K562 (cell line): Measurements from ENCODE around the gene GTF2H4. TPM values are rescaled to one million over a fixed set of nuclear protein-coding genes. Genes with fewer than 3 reads are reported as not detected.
"Not testable (repeated sequence)": the region's sequence is repeated elsewhere in the genome, so short reads cannot be mapped to it uniquely, and the experiment has no call there.

Source experiments
- ATAC-seq: fragments of 200-7000 bp; cut with Tn5 transposase; 3 replicates; pipeline ENCODE4 v1.9.1; 2020; ENCODE audit warnings: moderate library complexity
- BruUV-seq: library from RNA; stranded (reverse); fragments of 400-500 nt; replicated peaks from 2 replicates; lab custom pipeline; 2021; lab: Mats Ljungman, UMichigan
- CTCF ChIA-PET: fragments of 300-600 bp; formaldehyde crosslinking; extraction: SDS; loops from one replicate; lab custom pipeline; 2021; ENCODE audit warnings: low intra/inter-chr PET ratio; lab: Yijun Ruan, JAX
- POLR2A ChIA-PET: fragments of 300-600, 350-650 bp; sonication (Branson Sonifier 250); formaldehyde crosslinking; extraction: SDS; loops from one replicate; lab custom pipeline; 2021; ENCODE audit warnings: antibody characterized with exemption, inconsistent platforms; lab: Yijun Ruan, JAX
- DNase-seq, 4 experiments: peaks; one replicate each; pipeline versions ENCODE4 v3.0.0 to v3.0.0-alpha.2; 2011 to 2018; ENCODE audit warnings: low spot score in 3 of 4, mixed read lengths in 3 of 4; ENCODE audit errors: extremely low read depth in 1 of 4
- FAIRE-seq: peaks from 2 replicates; lab custom pipeline; 2011; peaks lifted over from hg19 to GRCh38; lab: Jason Lieb, UNC
- H2AFZ ChIP-seq: 2 replicates; pipeline ENCODE4 v1.6.0; 2011; ENCODE audit warnings: low read depth, low read length, control low read depth, inconsistent platforms
- H3K27ac ChIP-seq: fragments of 200-600 bp; 3 replicates; pipeline ENCODE4 v1.8.0; 2011; ENCODE audit warnings: low read depth, mild to moderate bottlenecking, control low read depth, inconsistent platforms, low read length, moderate library complexity, mixed read lengths; ENCODE audit errors: extremely low read depth
- H3K27me3 ChIP-seq, 2 experiments: fragments of 300-600 bp in 1 of 2; 2 replicates in 1 of 2; 3 replicates in 1 of 2; pipeline versions ENCODE4 v1.6.0 to v1.8.0; 2011; ENCODE audit warnings: inconsistent platforms in 2 of 2, low read length in 2 of 2, mild to moderate bottlenecking in 1 of 2, mixed read lengths in 1 of 2, moderate library complexity in 1 of 2; ENCODE audit not compliant: control insufficient read depth in 2 of 2, insufficient read depth in 2 of 2
- H3K36me3 ChIP-seq: fragments of 300-600 bp; 3 replicates; pipeline ENCODE4 v1.8.0; 2011; ENCODE audit warnings: mild to moderate bottlenecking, low read length, inconsistent platforms; ENCODE audit not compliant: control insufficient read depth, insufficient read depth
- H3K4me1 ChIP-seq, 2 experiments: fragments of 200-600 bp in 1 of 2; replicated peaks in 1 of 2; 2 replicates in 1 of 2; 3 replicates in 1 of 2; pipeline versions ENCODE4 v1.5.1 to v1.8.0; 2011; ENCODE audit warnings: inconsistent platforms in 2 of 2, low read length in 2 of 2, mild to moderate bottlenecking in 1 of 2, mixed read lengths in 1 of 2, moderate library complexity in 1 of 2; ENCODE audit not compliant: control insufficient read depth in 2 of 2, insufficient read depth in 2 of 2
- H3K4me2 ChIP-seq: 2 replicates; pipeline ENCODE4 v1.6.1; 2011; ENCODE audit warnings: low read length, control low read depth, inconsistent platforms, mixed read lengths; ENCODE audit not compliant: insufficient read depth
- H3K4me3 ChIP-seq: fragments of 200-600 bp; sonication (generic), shearing (Covaris generic); 2 replicates; pipeline ENCODE4 v1.5.1; 2016; ENCODE audit warnings: control low read depth, inconsistent platforms
- H3K79me2 ChIP-seq: fragments of 200-600 bp; 3 replicates; pipeline ENCODE4 v1.8.0; 2011; ENCODE audit warnings: low read length, inconsistent platforms; ENCODE audit not compliant: control insufficient read depth, insufficient read depth
- H3K9ac ChIP-seq, 2 experiments: 2 replicates each; pipeline versions ENCODE4 v1.6.0 to v1.6.1; 2011; ENCODE audit warnings: low read depth in 2 of 2, low read length in 2 of 2, control low read depth in 1 of 2, inconsistent platforms in 1 of 2, mild to moderate bottlenecking in 1 of 2, mixed read lengths in 1 of 2; ENCODE audit not compliant: insufficient read depth in 1 of 2
- H3K9me1 ChIP-seq: one replicate; pipeline ENCODE4 v1.6.0; 2011; ENCODE audit warnings: inconsistent platforms, mild to moderate bottlenecking, low read length, moderate library complexity; ENCODE audit not compliant: control insufficient read depth, insufficient read depth
- H3K9me3 ChIP-seq: replicated peaks from 2 replicates; pipeline ENCODE4 v1.5.1; 2011; ENCODE audit warnings: low read depth, low read length, inconsistent platforms; ENCODE audit not compliant: control insufficient read depth, insufficient read depth
- H4K20me1 ChIP-seq: replicated peaks from 2 replicates; pipeline ENCODE4 v1.6.1; 2011; ENCODE audit warnings: low read length, inconsistent platforms, mixed read lengths; ENCODE audit not compliant: control insufficient read depth, insufficient read depth
- CBFB ChIP-seq: sonication (generic); formaldehyde crosslinking; IDR thresholded peaks from 2 replicates; pipeline ENCODE4 v1.4.0; 2020; ENCODE audit warnings: mild to moderate bottlenecking, missing genetic modification reagents
- MAFK ChIP-seq: IDR thresholded peaks from 2 replicates; pipeline ENCODE4 v1.6.1; 2011; ENCODE audit warnings: low read length, improper control_type of control experiment
- MED1 ChIP-seq: sonication (generic); formaldehyde crosslinking; IDR thresholded peaks from 2 replicates; pipeline ENCODE4 v1.8.1; 2023; ENCODE audit warnings: missing genetic modification reagents, borderline replicate concordance
- ZBTB1 ChIP-seq: sonication (generic); formaldehyde crosslinking; IDR thresholded peaks from 2 replicates; pipeline ENCODE4 v1.8.1; 2023; ENCODE audit warnings: missing genetic modification reagents, low read depth, mild to moderate bottlenecking, borderline replicate concordance
- ZC3H4 ChIP-seq: sonication (generic); formaldehyde crosslinking; IDR thresholded peaks from 2 replicates; pipeline ENCODE4 v1.9.0; 2021; ENCODE audit warnings: missing genetic modification reagents, borderline replicate concordance
- WGBS: fragments of 100-300 bp; shearing (Covaris generic); methylation state at CpG from one replicate; pipeline ENCODE4 v1.1.6; 2016; ENCODE audit warnings: low coverage, mixed read lengths; ENCODE audit not compliant: insufficient coverage; ENCODE audit errors: missing lambda C conversion rate; 5-methylcytosine and 5-hydroxymethylcytosine counted together
- in situ Hi-C: fragments of 300-500 bp; cut with MboI; formaldehyde crosslinking; loops from 4 replicates; pipeline ENCODE4 v1.15.0; 2018; ENCODE audit warnings: inconsistent platforms, mixed read lengths
- intact Hi-C: fragments of 100-400 bp; cut with micrococcal nuclease; formaldehyde crosslinking; loops from 2 replicates; pipeline ENCODE4 v1.14.2; 2022
- polyA plus RNA-seq, 8 experiments: library from polyadenylated mRNA; depleted of rRNA in 4 of 8; stranded (reverse) in 5 of 8; unstranded in 3 of 8; fragments of >200 nt; fragmentation: Nextera tagmentation in 2 of 8; fragmentation: Illumina TruSeq in 1 of 8; extraction: Ambion mirVana in 2 of 8; extraction: Trizol in 1 of 8; gene quantifications; 2 replicates each; pipeline versions ENCODE4 v1.2.1 to v1.2.3, GENCODE V29; 2011 to 2014; ENCODE audit warnings: inconsistent platforms in 1 of 8, missing spikeins in 1 of 8
- total RNA-seq, 7 experiments: library from RNA; depleted of rRNA in 6 of 7; stranded (reverse); fragments of >200 nt in 6 of 7; fragmentation: Illumina TruSeq in 2 of 7; extraction: Trizol in 2 of 7; gene quantifications; 2 replicates each; pipeline versions ENCODE4 v1.2.1 to v1.2.3, GENCODE V29; 2011 to 2021; ENCODE audit warnings: low replicate concordance in 1 of 7
- TF ChIP-seq, protein P1 (sequence below): sonication (generic); formaldehyde crosslinking; IDR thresholded peaks from 2 replicates; pipeline ENCODE4 v1.5.0; 2020; ENCODE audit warnings: missing genetic modification reagents
- TF ChIP-seq, protein P2 (sequence below): fragments of 450-650 bp; formaldehyde crosslinking; conservative IDR thresholded peaks from 2 replicates; pipeline ENCODE4 v1.4.0; 2022; ENCODE audit warnings: mild to moderate bottlenecking, missing genetic modification characterization

The GTF2H4 gene
- total and polyA plus RNA-seq, 9 of the 15 experiments (the other 6 are each of a cell fraction or from before 2014, with no cell fraction given), result 3.6 to 86.1 (median 39.6) TPM

DNA sequence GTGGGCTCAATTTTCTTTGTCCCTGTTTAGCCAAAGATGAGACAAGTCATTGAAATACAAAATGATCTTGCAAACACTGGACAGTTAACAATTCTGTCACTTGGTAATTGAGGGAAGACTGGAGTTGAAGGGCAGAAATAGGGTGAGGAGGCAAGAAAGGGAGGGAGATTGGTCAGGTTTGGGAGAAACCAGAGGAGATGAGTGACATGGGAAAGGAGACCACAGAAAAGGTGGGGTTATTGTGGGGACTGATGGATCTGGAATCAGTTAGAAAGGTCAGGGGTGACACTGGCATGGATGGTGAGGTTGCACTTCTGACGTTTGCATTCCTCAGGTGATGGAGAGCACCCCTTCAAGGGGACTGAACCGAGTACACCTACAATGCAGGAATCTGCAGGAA, 693 bp downstream of the GTF2H4 start:
- Histone ChIP-seq H3K9me1 (no peaks in the 10 kb centered on the region), H2AFZ (peak overlapping the region; percentile 79), H3K4me3 (peak overlapping the region; percentile 76), H3K9me3 (no peaks in the 10 kb centered on the region), H3K27ac (peak overlapping the region; percentile 68), H4K20me1 (no peaks in the 10 kb centered on the region), H3K4me2 (peak overlapping the region; percentile 98), H3K36me3 (peaks cover 46% of the 10 kb centered on the region), H3K27me3 (no peaks in the 10 kb centered on the region), H3K4me1 (peaks cover 8 to 13% of the 10 kb centered on the region in 2 experiments)
- ATAC-seq (no peak), FAIRE-seq (peak; percentile 26)
- ChIA-PET POLR2A (interaction anchor here (0.6 to 2.5 kb wide), 6 partner anchors 11 to 266 kb away, joined by 3 to 17 read pairs (median 4); no protein-coding TSS in a partner anchor), CTCF (interaction anchor here (0.6 to 0.7 kb wide), 2 partner anchors 24 to 175 kb away, joined by 3 read pairs; partner anchors contain the start of gene DDR1)
- 4% methylated on average over 2 of the region's 2 CpGs for WGBS
- intact Hi-C loops (no loop called here), in situ Hi-C loops (no loop called here)
- no TSS peak for BruUV-seq
- 0 out of 2 replicates have a peak, but pooled peaks have one; percentile 50 for TF ChIP-seq ZC3H4 (CRISPR knock-in tag)
- TF ChIP-seq MED1 (CRISPR knock-in tag), result 0 out of 2 replicates have a peak, but pooled peaks have one; percentile 57
- TF ChIP-seq, protein P1, sequence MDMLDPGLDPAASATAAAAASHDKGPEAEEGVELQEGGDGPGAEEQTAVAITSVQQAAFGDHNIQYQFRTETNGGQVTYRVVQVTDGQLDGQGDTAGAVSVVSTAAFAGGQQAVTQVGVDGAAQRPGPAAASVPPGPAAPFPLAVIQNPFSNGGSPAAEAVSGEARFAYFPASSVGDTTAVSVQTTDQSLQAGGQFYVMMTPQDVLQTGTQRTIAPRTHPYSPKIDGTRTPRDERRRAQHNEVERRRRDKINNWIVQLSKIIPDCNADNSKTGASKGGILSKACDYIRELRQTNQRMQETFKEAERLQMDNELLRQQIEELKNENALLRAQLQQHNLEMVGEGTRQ (CRISPR knock-in tag), result no peak
- TF ChIP-seq ZBTB1 (CRISPR knock-in tag), result 0 out of 2 replicates have a peak, but pooled peaks have one; percentile 37
- 0 out of 2 replicates have a peak, but pooled peaks have one; percentile 5 for TF ChIP-seq MAFK
- 0 out of 2 replicates have a peak, but pooled peaks have one; percentile 25 for TF ChIP-seq CBFB (CRISPR knock-in tag)
- TF ChIP-seq, protein P2, sequence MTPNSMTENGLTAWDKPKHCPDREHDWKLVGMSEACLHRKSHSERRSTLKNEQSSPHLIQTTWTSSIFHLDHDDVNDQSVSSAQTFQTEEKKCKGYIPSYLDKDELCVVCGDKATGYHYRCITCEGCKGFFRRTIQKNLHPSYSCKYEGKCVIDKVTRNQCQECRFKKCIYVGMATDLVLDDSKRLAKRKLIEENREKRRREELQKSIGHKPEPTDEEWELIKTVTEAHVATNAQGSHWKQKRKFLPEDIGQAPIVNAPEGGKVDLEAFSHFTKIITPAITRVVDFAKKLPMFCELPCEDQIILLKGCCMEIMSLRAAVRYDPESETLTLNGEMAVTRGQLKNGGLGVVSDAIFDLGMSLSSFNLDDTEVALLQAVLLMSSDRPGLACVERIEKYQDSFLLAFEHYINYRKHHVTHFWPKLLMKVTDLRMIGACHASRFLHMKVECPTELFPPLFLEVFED (CRISPR knock-in tag), result no peak
- TF ChIP-seq, all 486 proteins: peak for 5
- Histone ChIP-seq H3K79me2 (peaks cover 15% of the 10 kb centered on the region), H3K9ac (peak overlapping the region; percentile 88 to 92)
- DNase-seq, result no peak

DNA sequence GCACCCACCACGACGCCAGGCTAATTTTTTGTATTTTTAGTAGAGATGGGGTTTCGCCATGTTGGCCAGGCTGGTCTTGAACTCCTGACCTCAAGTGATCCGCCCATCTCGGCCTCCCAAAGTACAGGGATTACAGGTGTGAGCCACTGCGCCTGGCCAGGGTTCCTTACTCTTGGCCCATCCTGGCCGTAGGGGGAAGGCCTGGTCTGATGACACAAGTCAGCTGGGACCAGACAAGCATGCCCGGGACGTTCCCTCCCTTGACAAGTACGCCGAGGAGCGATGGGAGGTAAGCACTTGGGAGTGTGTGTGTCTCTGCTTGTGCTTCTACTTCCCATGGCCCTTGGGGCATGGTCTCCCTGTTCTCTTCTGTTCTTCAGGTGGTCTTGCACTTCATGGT, 2.5 kb downstream of the GTF2H4 start:
- DNase-seq, H3K9ac ChIP-seq, H3K27ac ChIP-seq, BruUV-seq, H3K27me3 ChIP-seq, H3K4me3 ChIP-seq, H3K9me3 ChIP-seq, H4K20me1 ChIP-seq, intact Hi-C loops, H2AFZ ChIP-seq, H3K4me2 ChIP-seq, ATAC-seq, FAIRE-seq, H3K9me1 ChIP-seq, CTCF ChIA-PET: not testable (repeated sequence)
- 94% methylated on average over 12 of the region's 12 CpGs for WGBS
- H3K36me3 ChIP-seq, result peaks cover 50% of the 10 kb centered on the region
- in situ Hi-C loops, result loop anchor here (10.0 kb wide), 1 partner anchor 464 kb away; no protein-coding TSS in a partner anchor
- POLR2A ChIA-PET, result interaction anchor here (0.6 to 1.0 kb wide), 5 partner anchors 27 to 375 kb away, joined by 3 read pairs; partner anchors contain the start of gene IER3
- H3K4me1 ChIP-seq, result peaks cover 23 to 26% of the 10 kb centered on the region in 2 experiments
- peaks cover 23% of the 10 kb centered on the region for H3K79me2 ChIP-seq
